Astrocyte of the spinal cord (primary cell): Measurements from ENCODE around the gene LRP5.
A peak's percentile ranks its signal among the peaks of the same experiment; 100 is the strongest.
"Not testable (repeated sequence)": the region's sequence is repeated elsewhere in the genome, so short reads cannot be mapped to it uniquely, and the experiment has no call there.

Source experiments
- DNase-seq: peaks from one replicate; pipeline ENCODE4 v3.0.0; 2011; ENCODE audit warnings: low read depth, low spot score
- H3K4me3 ChIP-seq: 2 replicates; pipeline ENCODE4 v1.5.1; 2011; ENCODE audit warnings: low read depth, mild to moderate bottlenecking, low read length, moderate library complexity
- CTCF ChIP-seq: IDR thresholded peaks from 2 replicates; pipeline ENCODE4 v1.5.1; 2012; ENCODE audit warnings: low read depth, mild to moderate bottlenecking, low read length, inconsistent platforms
- in situ Hi-C: cut with HindIII; loops from 2 replicates; pipeline ENCODE4 v1.10.0; 2017; ENCODE audit warnings: low sequenced_read_pairs

Gene LRP5

GRCh38 chr11:68340784-68341556 is 28.6 kb downstream of the LRP5 start:
- TF ChIP-seq CTCF = no peak
- peak; percentile 59 for DNase-seq
- in situ Hi-C loops = no loop called here
- no peak overlapping the region for H3K4me3 ChIP-seq

- H3K4me3 ChIP-seq = no peak overlapping the region
- in situ Hi-C loops = no loop called here
- DNase-seq = no peak
- peak; percentile 36 for TF ChIP-seq CTCF
Measured at GRCh38 chr11:68341557-68342458, 29.4 kb downstream of the LRP5 start.

GRCh38 chr11:68342459-68343158 is 30.2 kb downstream of the LRP5 start:
- H3K4me3 ChIP-seq = no peak overlapping the region
- peak; percentile 73 for DNase-seq
- in situ Hi-C loops = no loop called here
- TF ChIP-seq CTCF = no peak

- TF ChIP-seq CTCF = no peak
- no peak for DNase-seq
- in situ Hi-C loops = no loop called here
- no peak overlapping the region for H3K4me3 ChIP-seq
Measured at GRCh38 chr11:68343761-68344256, 31.4 kb downstream of the LRP5 start.

GRCh38 chr11:68344821-68345220 is 32.4 kb downstream of the LRP5 start:
- in situ Hi-C loops, DNase-seq, H3K4me3 ChIP-seq: not testable (repeated sequence)

- in situ Hi-C loops = no loop called here
- H3K4me3 ChIP-seq = no peak overlapping the region
- TF ChIP-seq CTCF = no peak
- DNase-seq = no peak
Measured at GRCh38 chr11:68345776-68346461, 33.5 kb downstream of the LRP5 start.
